ENCODE measurements around the gene RALGDS.
A peak's percentile ranks its signal among the peaks of the same experiment; 100 is the strongest.

The RALGDS gene

GRCh38 chr9:133133681-133134387 is 12.8 kb upstream of the RALGDS start:
- peak; percentile 70 for FAIRE-seq

GRCh38 chr9:133132174-133132573 is 11.1 kb upstream of the RALGDS start:
- no peak for FAIRE-seq

- FAIRE-seq, result no peak
Measured at GRCh38 chr9:133131506-133131905, 10.5 kb upstream of the RALGDS start.

- FAIRE-seq, result no peak
Measured at GRCh38 chr9:133130685-133131244, 9.7 kb upstream of the RALGDS start.

GRCh38 chr9:133129001-133129795 is 8.2 kb upstream of the RALGDS start:
- FAIRE-seq, result no peak

GRCh38 chr9:133128152-133128551 is 7.1 kb upstream of the RALGDS start:
- no peak for FAIRE-seq

- FAIRE-seq, result no peak
Measured at GRCh38 chr9:133127340-133127981, 6.4 kb upstream of the RALGDS start.

- no peak for FAIRE-seq
Measured at GRCh38 chr9:133126697-133127339, 5.8 kb upstream of the RALGDS start.

- no peak for FAIRE-seq
Measured at GRCh38 chr9:133125941-133126696, 5.1 kb upstream of the RALGDS start.

- no peak for FAIRE-seq
Measured at GRCh38 chr9:133124907-133125275, 3.9 kb upstream of the RALGDS start.

- no peak for FAIRE-seq
Measured at GRCh38 chr9:133124123-133124906, 3.3 kb upstream of the RALGDS start.

GRCh38 chr9:133122935-133123611 is 2.0 kb upstream of the RALGDS start:
- FAIRE-seq, result no peak

GRCh38 chr9:133122605-133122934 is 1.5 kb upstream of the RALGDS start:
- no peak for FAIRE-seq

- FAIRE-seq, result no peak
Measured at GRCh38 chr9:133121915-133122550, 993 bp upstream of the RALGDS start.

- no peak for FAIRE-seq
Measured at GRCh38 chr9:133120501-133121197, 391 bp downstream of the RALGDS start.

- FAIRE-seq, result no peak
Measured at GRCh38 chr9:133119846-133120500, 1.1 kb downstream of the RALGDS start.

GRCh38 chr9:133119103-133119845 is 1.8 kb downstream of the RALGDS start:
- FAIRE-seq, result no peak

GRCh38 chr9:133118568-133118967 is 2.5 kb downstream of the RALGDS start:
- no peak for FAIRE-seq

- FAIRE-seq, result no peak
Measured at GRCh38 chr9:133118179-133118520, 2.9 kb downstream of the RALGDS start.
